ENCODE results near the gene MADD.

- TF ChIP-seq CTCF (IDR thresholded peaks at IDR 0.05) (no peak), POLR2A (IDR thresholded peaks at IDR 0.05) (no peak)
Observed at GRCh38 chr11:47225552-47226400, 44.2 kb upstream of the MADD start.
